Testis (tissue), 2 donors: ENCODE data around the gene PXN.

Experiments used
- CTCF ChIP-seq, 3 experiments: fragments of 450-650 bp in 2 of 3; fragments of 200-600 bp in 1 of 3; sonication (generic) in 1 of 3; IDR thresholded peaks; one replicate each; pipeline ENCODE4 v1.5.1; 2016 to 2019; ENCODE audit warnings: antibody characterized with exemption in 3 of 3, mild to moderate bottlenecking in 2 of 3, moderate library complexity in 1 of 3
- POLR2A ChIP-seq: fragments of 450-650 bp; IDR thresholded peaks from one replicate; pipeline ENCODE4 v1.6.1; 2017; ENCODE audit warnings: antibody characterized with exemption, mild to moderate bottlenecking, moderate library complexity

GRCh38 chr12:120238839-120239445 lies 26.6 kb downstream of the PXN start:
- no peak for TF ChIP-seq CTCF (IDR thresholded peaks at IDR 0.05)
- no peak for TF ChIP-seq POLR2A
